GM23338 (cell line): ENCODE results near the gene TMIGD2. TPM values are rescaled to one million over a fixed set of nuclear protein-coding genes. Genes with fewer than 3 reads are reported as not detected.
A peak's percentile ranks its signal among the peaks of the same experiment; 100 is the strongest.

ENCODE experiments used
- ATAC-seq: fragments of 200-7000 bp; cut with Tn5 transposase; 3 replicates; pipeline ENCODE4 v1.9.1; 2020
- DNase-seq: peaks from one replicate; pipeline ENCODE4 v3.0.0-alpha.2; 2015; ENCODE audit warnings: low spot score
- H2AFZ ChIP-seq: fragments of 200-600 bp; sonication (generic); 2 replicates; pipeline ENCODE4 v1.8.0; 2016; ENCODE audit warnings: antibody characterized with exemption, mild to moderate bottlenecking, moderate library complexity
- H3F3A ChIP-seq: fragments of 200-600 bp; sonication (generic); replicated peaks from 2 replicates; pipeline ENCODE4 v1.8.0; 2017; ENCODE audit warnings: antibody characterized with exemption, mixed run types, low read depth
- H3K27ac ChIP-seq: fragments of 200-600 bp; sonication (generic); 2 replicates; pipeline ENCODE4 v1.6.1; 2016; ENCODE audit warnings: low read depth
- H3K27me3 ChIP-seq: fragments of 200-600 bp; sonication (generic); 2 replicates; pipeline ENCODE4 v1.8.0; 2016; ENCODE audit warnings: mild to moderate bottlenecking, mixed run types, moderate library complexity; ENCODE audit not compliant: insufficient read depth
- H3K36me3 ChIP-seq: fragments of 200-600 bp; sonication (generic); 2 replicates; pipeline ENCODE4 v1.8.0; 2016; ENCODE audit warnings: mild to moderate bottlenecking; ENCODE audit not compliant: insufficient read depth
- H3K4me1 ChIP-seq: fragments of 200-600 bp; sonication (generic); 2 replicates; pipeline ENCODE4 v1.8.0; 2016; ENCODE audit warnings: mild to moderate bottlenecking, moderate library complexity; ENCODE audit not compliant: insufficient read depth
- H3K4me2 ChIP-seq: fragments of 200-600 bp; sonication (generic); 2 replicates; pipeline ENCODE4 v1.7.1; 2017; ENCODE audit warnings: mixed run types
- H3K4me3 ChIP-seq: fragments of 200-600 bp; sonication (generic); 2 replicates; pipeline ENCODE4 v1.6.1; 2016; ENCODE audit warnings: mixed run types
- H3K79me2 ChIP-seq: fragments of 200-600 bp; sonication (generic); replicated peaks from 2 replicates; pipeline ENCODE4 v1.8.0; 2017; ENCODE audit warnings: mild to moderate bottlenecking; ENCODE audit not compliant: insufficient read depth
- H3K9me2 ChIP-seq: fragments of 200-600 bp; sonication (generic); 2 replicates; pipeline ENCODE4 v1.8.0; 2017; ENCODE audit not compliant: insufficient read depth
- H4K20me1 ChIP-seq: fragments of 200-600 bp; sonication (generic); replicated peaks from 2 replicates; pipeline ENCODE4 v1.8.0; 2017; ENCODE audit warnings: mild to moderate bottlenecking; ENCODE audit not compliant: insufficient read depth
- H3K27ac Mint-ChIP-seq: 2 replicates; pipeline ENCODE4 v1.8.0; 2020; ENCODE audit warnings: inconsistent platforms, mild to moderate bottlenecking, moderate library complexity, mixed read lengths
- H3K27me3 Mint-ChIP-seq: 3 replicates; pipeline ENCODE4 v1.8.0; 2022; ENCODE audit warnings: low read depth, mild to moderate bottlenecking, moderate library complexity, mixed read lengths, inconsistent platforms; ENCODE audit not compliant: insufficient read depth, poor library complexity
- H3K36me3 Mint-ChIP-seq: 3 replicates; pipeline ENCODE4 v1.8.0; 2021; ENCODE audit warnings: low read depth, mild to moderate bottlenecking, inconsistent platforms, moderate library complexity, mixed read lengths
- H3K4me1 Mint-ChIP-seq: 3 replicates; pipeline ENCODE4 v1.8.0; 2020; ENCODE audit warnings: mild to moderate bottlenecking, inconsistent platforms, mixed read lengths
- H3K4me3 Mint-ChIP-seq: 3 replicates; pipeline ENCODE4 v1.8.0; 2021; ENCODE audit warnings: moderate library complexity, mild to moderate bottlenecking, inconsistent platforms, mixed read lengths
- H3K9me3 Mint-ChIP-seq: 3 replicates; pipeline ENCODE4 v1.8.0; 2020; ENCODE audit warnings: moderate library complexity, mild to moderate bottlenecking, inconsistent platforms, mixed read lengths
- CREB1 ChIP-seq: fragments of 250-450 bp; sonication (Bioruptor Pico); IDR thresholded peaks from 2 replicates; pipeline ENCODE4 v1.5.0; 2020; ENCODE audit warnings: low read depth, mild to moderate bottlenecking, moderate library complexity
- CTCF ChIP-seq, 2 experiments: fragments of 200-600 bp in 1 of 2; sonication (generic) in 1 of 2; conservative IDR thresholded peaks; 2 replicates each; pipeline versions ENCODE4 v1.5.1 to v1.6.1; 2016 to 2017; ENCODE audit warnings: antibody characterized with exemption in 2 of 2, low read depth in 2 of 2, mild to moderate bottlenecking in 2 of 2, moderate library complexity in 1 of 2
- EZH2 ChIP-seq: fragments of 200-600 bp; sonication (generic); IDR thresholded peaks from one replicate; pipeline ENCODE4 v1.8.0; 2017; ENCODE audit warnings: antibody characterized with exemption, mild to moderate bottlenecking, low read depth; ENCODE audit not compliant: unreplicated experiment
- EZH2phosphoT487 ChIP-seq: fragments of 200-600 bp; sonication (generic); IDR thresholded peaks from one replicate; pipeline ENCODE4 v1.8.1; 2018; ENCODE audit warnings: antibody characterized with exemption; ENCODE audit not compliant: unreplicated experiment
- JUNB ChIP-seq: IDR thresholded peaks from one replicate; pipeline ENCODE4 v1.6.1; 2016; ENCODE audit warnings: antibody characterized with exemption; ENCODE audit not compliant: unreplicated experiment
- NANOG ChIP-seq: IDR thresholded peaks from 2 replicates; pipeline ENCODE4 v1.6.1; 2016; ENCODE audit warnings: antibody characterized with exemption, borderline replicate concordance
- POLR2AphosphoS5 ChIP-seq: IDR thresholded peaks from 2 replicates; pipeline ENCODE4 v1.6.1; 2016; ENCODE audit warnings: antibody characterized with exemption, low read depth
- REST ChIP-seq: IDR thresholded peaks from one replicate; pipeline ENCODE4 v1.6.1; 2018; ENCODE audit warnings: antibody characterized with exemption; ENCODE audit not compliant: unreplicated experiment
- STAT1 ChIP-seq: IDR thresholded peaks from one replicate; pipeline ENCODE4 v1.6.1; 2016; ENCODE audit warnings: antibody characterized with exemption; ENCODE audit not compliant: unreplicated experiment
- ZNF114 ChIP-seq: fragments of 250-450 bp; sonication (Bioruptor Pico); IDR thresholded peaks from 2 replicates; pipeline ENCODE4 v1.5.0; 2020; ENCODE audit warnings: mild to moderate bottlenecking, moderate library complexity
- ZNF331 ChIP-seq: fragments of 250-450 bp; sonication (Bioruptor Pico); IDR thresholded peaks from 2 replicates; pipeline ENCODE4 v1.5.0; 2020; ENCODE audit warnings: low read depth, mild to moderate bottlenecking, moderate library complexity
- ZNF462 ChIP-seq: fragments of 250-450 bp; sonication (Bioruptor Pico); IDR thresholded peaks from 2 replicates; pipeline ENCODE4 v1.5.0; 2020; ENCODE audit warnings: mild to moderate bottlenecking, moderate library complexity
- polyA plus RNA-seq: library from polyadenylated mRNA; unstranded; fragments of >200 nt; fragmentation: Nextera tagmentation; extraction: Ambion mirVana; gene quantifications from 2 replicates; pipeline ENCODE4 v1.2.1, GENCODE V29; 2016
- total RNA-seq: library from RNA; depleted of rRNA; stranded (reverse); fragments of >200 nt; shearing (Covaris generic); gene quantifications from 2 replicates; pipeline ENCODE4 v1.2.3, GENCODE V29; 2014

TMIGD2 gene
- total and polyA plus RNA-seq, 2 experiments from 2014 or later, result 0.76 to 0.79 TPM

DNA sequence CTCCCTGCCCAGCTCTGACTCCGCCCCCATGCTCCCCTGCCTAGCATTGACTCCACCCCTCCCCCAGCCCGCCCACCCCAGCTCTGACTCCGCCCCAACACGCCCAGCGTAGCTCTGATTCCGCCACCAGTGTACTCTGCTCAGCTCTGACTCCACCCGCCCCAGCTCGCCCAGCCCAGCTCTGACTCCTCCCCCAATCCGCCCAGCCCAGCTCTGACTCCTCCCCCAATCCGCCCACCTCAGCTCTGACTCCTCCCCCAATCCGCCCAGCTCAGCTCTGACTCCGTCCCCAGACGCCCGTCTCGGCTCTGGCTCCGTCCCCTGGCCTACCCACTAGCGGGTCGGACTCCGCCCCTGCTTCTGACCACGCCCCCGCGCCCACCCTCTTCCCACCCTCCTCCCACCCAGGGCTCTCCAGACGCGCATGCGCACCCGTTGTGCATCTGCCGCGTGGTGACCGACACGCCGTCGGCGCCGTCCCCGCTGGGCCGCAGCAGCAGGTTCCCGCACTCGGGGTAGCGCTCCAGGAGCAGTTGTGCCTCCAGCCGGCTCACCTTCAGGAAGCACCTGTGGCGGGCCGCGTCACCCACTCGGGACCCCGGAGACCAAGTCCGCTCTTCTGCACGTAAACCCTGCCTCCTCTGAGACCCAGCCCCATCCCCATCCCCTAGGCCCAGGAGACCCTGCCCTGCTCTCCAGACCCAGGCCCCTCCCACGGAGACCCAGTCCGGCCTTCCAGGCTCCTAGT, 26.2 kb upstream of the TMIGD2 start (continued):
- TF ChIP-seq CTCF (conservative IDR thresholded peaks at IDR 0.05; ENCODE audit: low read depth in 2 of 2) (no peak), REST (no peak), ZNF114 (no peak), EZH2phosphoT487 (no peak), JUNB (no peak), CREB1 (CRISPR knock-in tag) (no peak), STAT1 (peak; percentile 98), NANOG (no peak), POLR2AphosphoS5 (peak; percentile 98), EZH2 (no peak)

- Histone ChIP-seq H3K4me1 (peaks cover 3% of the 10 kb centered on the region; the same call in 1 of the 2 replicates), H3K79me2 (no peaks in the 10 kb centered on the region), H3K27me3 (no peaks in the 10 kb centered on the region), H3K9me2 (no peaks in the 10 kb centered on the region), H3F3A (peaks cover 6% of the 10 kb centered on the region; the same call in 1 of the 2 replicates), H3K4me2 (peak overlapping the region; percentile 95), H3K27ac (peak overlapping the region; percentile 91; the same call in 1 of the 2 replicates), H4K20me1 (no peaks in the 10 kb centered on the region; the same call in 1 of the 2 replicates), H3K36me3 (no peaks in the 10 kb centered on the region), H3K4me3 (peak overlapping the region; percentile 77), H2AFZ (peak overlapping the region; percentile 91)
- Mint-ChIP-seq H3K27ac (peak overlapping the region; percentile 96), H3K4me1 (peaks cover 18% of the 10 kb centered on the region), H3K27me3 (peaks cover 30% of the 10 kb centered on the region), H3K36me3 (peaks cover 12% of the 10 kb centered on the region), H3K9me3 (no peaks in the 10 kb centered on the region), H3K4me3 (peak overlapping the region; percentile 82)
- no peak for DNase-seq
- ATAC-seq, result peak; percentile 15
- TF ChIP-seq ZNF331 (no peak), ZNF462 (CRISPR knock-in tag) (no peak)
These were observed 25.7 kb upstream of the TMIGD2 start for GRCh38 chr19:4327877-4328242.
